ENCODE data around the gene OR8B12.
"Not testable (repeated sequence)": the region's sequence is repeated elsewhere in the genome, so short reads cannot be mapped to it uniquely, and the experiment has no call there.

OR8B12 gene

GRCh38 chr11:124518989-124519451 is 24.4 kb downstream of the OR8B12 start:
- no peak overlapping the region for H2AK5ac ChIP-seq (ENCODE audit: low read length)
- peak in 1 of 2 donors; percentile 38 for DNase-seq
- no peak overlapping the region for H3K23ac ChIP-seq (ENCODE audit: low read length)
- H2AFZ ChIP-seq (ENCODE audit: insufficient read depth, low read length, poor library complexity), result no peak overlapping the region
- no peaks in the 10 kb centered on the region for H3K79me1 ChIP-seq (ENCODE audit: low read length)
- H3K18ac ChIP-seq (ENCODE audit: low read length), result no peak overlapping the region
- H3K9me3 ChIP-seq (ENCODE audit: insufficient read depth, low read depth, low read length), result no peaks in the 10 kb centered on the region
- no peaks in the 10 kb centered on the region for H3K36me3 ChIP-seq (ENCODE audit: control insufficient read depth in 1 of 2, insufficient read depth in 2 of 2, low read length in 2 of 2)
- H3K14ac ChIP-seq (ENCODE audit: low read length), result no peak overlapping the region
- H3K27ac ChIP-seq (ENCODE audit: low read depth, low read length), result no peak overlapping the region
- no peak overlapping the region for H4K12ac ChIP-seq (ENCODE audit: low read depth, low read length)
- no peak overlapping the region for H3K4me3 ChIP-seq (ENCODE audit: low read depth, low read length)
- H3K4me1 ChIP-seq (ENCODE audit: control insufficient read depth in 1 of 2, insufficient read depth in 2 of 2, low read length in 2 of 2), result no peaks in the 10 kb centered on the region
- H3K9ac ChIP-seq (ENCODE audit: low read length), result no peak overlapping the region
- no peak overlapping the region for H3K4me2 ChIP-seq (ENCODE audit: low read length)
- H2BK120ac ChIP-seq (ENCODE audit: insufficient read depth, low read length, poor library complexity), result no peak overlapping the region
- no peak overlapping the region for H4K8ac ChIP-seq (ENCODE audit: low read depth, low read length)
- no peaks in the 10 kb centered on the region for H3K27me3 ChIP-seq (ENCODE audit: insufficient read depth, low read length)
- H2BK12ac ChIP-seq (ENCODE audit: low read length), result no peak overlapping the region
- H3K79me2 ChIP-seq (ENCODE audit: control insufficient read depth, insufficient read depth, low read length, poor library complexity), result no peaks in the 10 kb centered on the region
- no peak overlapping the region for H2BK5ac ChIP-seq (ENCODE audit: low read depth, low read length, poor library complexity)
- H4K91ac ChIP-seq (ENCODE audit: low read depth, low read length), result no peak overlapping the region
- no CpG with 5 or more reads among the region's 3 CpGs for WGBS (ENCODE audit: extremely low coverage, insufficient coverage, insufficient read length)
- H3K4ac ChIP-seq (ENCODE audit: low read depth, low read length), result no peak overlapping the region

- Histone ChIP-seq H3K9me3 (ENCODE audit: insufficient read depth, low read depth, low read length) (no peaks in the 10 kb centered on the region), H4K8ac (ENCODE audit: low read depth, low read length) (no peak overlapping the region), H2BK120ac (ENCODE audit: insufficient read depth, low read length, poor library complexity) (no peak overlapping the region), H3K23ac (ENCODE audit: low read length) (no peak overlapping the region), H2BK5ac (ENCODE audit: low read depth, low read length, poor library complexity) (no peak overlapping the region), H3K4me3 (ENCODE audit: low read depth, low read length) (no peak overlapping the region), H3K4me2 (ENCODE audit: low read length) (no peak overlapping the region), H4K12ac (ENCODE audit: low read depth, low read length) (no peak overlapping the region), H3K27me3 (ENCODE audit: insufficient read depth, low read length) (no peaks in the 10 kb centered on the region), H2AK5ac (ENCODE audit: low read length) (no peak overlapping the region), H3K27ac (ENCODE audit: low read depth, low read length) (no peak overlapping the region), H3K4me1 (ENCODE audit: control insufficient read depth in 1 of 2, insufficient read depth in 2 of 2, low read length in 2 of 2) (no peaks in the 10 kb centered on the region), H4K91ac (ENCODE audit: low read depth, low read length) (no peak overlapping the region), H3K79me2 (ENCODE audit: control insufficient read depth, insufficient read depth, low read length, poor library complexity) (no peaks in the 10 kb centered on the region), H3K14ac (ENCODE audit: low read length) (no peak overlapping the region), H3K18ac (ENCODE audit: low read length) (no peak overlapping the region), H3K9ac (ENCODE audit: low read length) (no peak overlapping the region), H3K36me3 (ENCODE audit: control insufficient read depth in 1 of 2, insufficient read depth in 2 of 2, low read length in 2 of 2) (no peaks in the 10 kb centered on the region), H2BK12ac (ENCODE audit: low read length) (no peak overlapping the region), H2AFZ (ENCODE audit: insufficient read depth, low read length, poor library complexity) (no peak overlapping the region), H3K79me1 (ENCODE audit: low read length) (no peaks in the 10 kb centered on the region), H3K4ac (ENCODE audit: low read depth, low read length) (no peak overlapping the region)
- no peak for DNase-seq
- no CpG with 5 or more reads among the region's 12 CpGs for whole genome bisulfite sequencing (ENCODE audit: extremely low coverage, insufficient coverage, insufficient read length)
Measured at GRCh38 chr11:124517314-124517713, 26.1 kb downstream of the OR8B12 start.

DNA sequence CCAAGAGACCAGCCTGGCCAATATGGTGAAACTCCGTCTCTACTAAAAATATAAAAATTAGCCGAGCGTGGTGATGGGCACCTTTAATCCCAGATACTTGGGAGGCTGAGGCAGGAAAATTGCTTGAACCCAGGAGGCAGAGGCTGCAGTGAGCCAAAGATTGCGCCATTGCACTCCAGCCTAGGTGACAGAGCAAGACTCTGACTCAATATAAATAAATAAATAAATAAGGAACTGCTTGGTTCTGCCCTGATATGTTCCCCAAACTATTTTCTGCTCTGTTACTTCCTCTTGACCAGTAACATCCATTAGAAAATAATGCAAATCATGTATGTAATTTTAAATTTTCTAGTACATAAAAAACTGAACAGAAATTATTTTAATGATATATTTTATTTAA is 28.8 kb downstream of the OR8B12 start:
- no CpG with 5 or more reads among the region's 4 CpGs for WGBS (ENCODE audit: extremely low coverage, insufficient coverage, insufficient read length)
- H3K9me3 ChIP-seq (ENCODE audit: insufficient read depth, low read depth, low read length), result not testable (repeated sequence)

GRCh38 chr11:124514131-124514530 is 29.3 kb downstream of the OR8B12 start:
- no peak overlapping the region for H2BK5ac ChIP-seq (ENCODE audit: low read depth, low read length, poor library complexity)
- no CpG with 5 or more reads among the region's 3 CpGs for WGBS (ENCODE audit: extremely low coverage, insufficient coverage, insufficient read length)
- no peaks in the 10 kb centered on the region for H3K27me3 ChIP-seq (ENCODE audit: insufficient read depth, low read length)
- no peaks in the 10 kb centered on the region for H3K4me1 ChIP-seq (ENCODE audit: control insufficient read depth in 1 of 2, insufficient read depth in 2 of 2, low read length in 2 of 2)
- DNase-seq, result no peak
- H2AFZ ChIP-seq (ENCODE audit: insufficient read depth, low read length, poor library complexity), result no peak overlapping the region
- H3K79me2 ChIP-seq (ENCODE audit: control insufficient read depth, insufficient read depth, low read length, poor library complexity), result no peaks in the 10 kb centered on the region
- no peaks in the 10 kb centered on the region for H3K36me3 ChIP-seq (ENCODE audit: control insufficient read depth in 1 of 2, insufficient read depth in 2 of 2, low read length in 2 of 2)
- no peak overlapping the region for H3K4ac ChIP-seq (ENCODE audit: low read depth, low read length)
- no peak overlapping the region for H4K91ac ChIP-seq (ENCODE audit: low read depth, low read length)
- H4K8ac ChIP-seq (ENCODE audit: low read depth, low read length), result no peak overlapping the region
- no peak overlapping the region for H3K14ac ChIP-seq (ENCODE audit: low read length)
- H3K23ac ChIP-seq (ENCODE audit: low read length), result no peak overlapping the region
- H2AK5ac ChIP-seq (ENCODE audit: low read length), result no peak overlapping the region
- H3K18ac ChIP-seq (ENCODE audit: low read length), result no peak overlapping the region
- no peak overlapping the region for H4K12ac ChIP-seq (ENCODE audit: low read depth, low read length)
- no peaks in the 10 kb centered on the region for H3K79me1 ChIP-seq (ENCODE audit: low read length)
- no peak overlapping the region for H3K27ac ChIP-seq (ENCODE audit: low read depth, low read length)
- no peak overlapping the region for H3K4me3 ChIP-seq (ENCODE audit: low read depth, low read length)
- H3K9ac ChIP-seq (ENCODE audit: low read length), result no peak overlapping the region
- no peak overlapping the region for H2BK12ac ChIP-seq (ENCODE audit: low read length)
- H2BK120ac ChIP-seq (ENCODE audit: insufficient read depth, low read length, poor library complexity), result no peak overlapping the region
- H3K9me3 ChIP-seq (ENCODE audit: insufficient read depth, low read depth, low read length), result no peaks in the 10 kb centered on the region
- H3K4me2 ChIP-seq (ENCODE audit: low read length), result no peak overlapping the region

More for the DNA sequence above, 28.8 kb downstream of the OR8B12 start:
- not testable (repeated sequence) for H3K23ac ChIP-seq (ENCODE audit: low read length); H3K4me2 ChIP-seq (ENCODE audit: low read length); H3K18ac ChIP-seq (ENCODE audit: low read length); H3K79me1 ChIP-seq (ENCODE audit: low read length); H3K79me2 ChIP-seq (ENCODE audit: control insufficient read depth, insufficient read depth, low read length, poor library complexity); H4K91ac ChIP-seq (ENCODE audit: low read depth, low read length); H3K36me3 ChIP-seq (ENCODE audit: control insufficient read depth in 1 of 2, insufficient read depth in 2 of 2, low read length in 2 of 2); H4K12ac ChIP-seq (ENCODE audit: low read depth, low read length); H3K4me1 ChIP-seq (ENCODE audit: control insufficient read depth in 1 of 2, insufficient read depth in 2 of 2, low read length in 2 of 2); H2BK12ac ChIP-seq (ENCODE audit: low read length); H3K27ac ChIP-seq (ENCODE audit: low read depth, low read length); H3K9ac ChIP-seq (ENCODE audit: low read length); H4K8ac ChIP-seq (ENCODE audit: low read depth, low read length); H3K4ac ChIP-seq (ENCODE audit: low read depth, low read length); H2AFZ ChIP-seq (ENCODE audit: insufficient read depth, low read length, poor library complexity); H3K14ac ChIP-seq (ENCODE audit: low read length); H2BK120ac ChIP-seq (ENCODE audit: insufficient read depth, low read length, poor library complexity); DNase-seq; H3K4me3 ChIP-seq (ENCODE audit: low read depth, low read length); H2AK5ac ChIP-seq (ENCODE audit: low read length); H2BK5ac ChIP-seq (ENCODE audit: low read depth, low read length, poor library complexity); H3K27me3 ChIP-seq (ENCODE audit: insufficient read depth, low read length)
